ENCODE data around the gene RABL2B. TPM values are rescaled to one million over a fixed set of nuclear protein-coding genes. Genes with fewer than 3 reads are reported as not detected.
"Not testable (repeated sequence)": the region's sequence is repeated elsewhere in the genome, so short reads cannot be mapped to it uniquely, and the experiment has no call there.

RABL2B gene
- total RNA-seq: 21.9 TPM
- long read RNA-seq, partial matches to known transcripts: 3 of 36 reads
- long read RNA-seq, other reads (novel, unspliced or antisense): 23 of 36 reads

DNA sequence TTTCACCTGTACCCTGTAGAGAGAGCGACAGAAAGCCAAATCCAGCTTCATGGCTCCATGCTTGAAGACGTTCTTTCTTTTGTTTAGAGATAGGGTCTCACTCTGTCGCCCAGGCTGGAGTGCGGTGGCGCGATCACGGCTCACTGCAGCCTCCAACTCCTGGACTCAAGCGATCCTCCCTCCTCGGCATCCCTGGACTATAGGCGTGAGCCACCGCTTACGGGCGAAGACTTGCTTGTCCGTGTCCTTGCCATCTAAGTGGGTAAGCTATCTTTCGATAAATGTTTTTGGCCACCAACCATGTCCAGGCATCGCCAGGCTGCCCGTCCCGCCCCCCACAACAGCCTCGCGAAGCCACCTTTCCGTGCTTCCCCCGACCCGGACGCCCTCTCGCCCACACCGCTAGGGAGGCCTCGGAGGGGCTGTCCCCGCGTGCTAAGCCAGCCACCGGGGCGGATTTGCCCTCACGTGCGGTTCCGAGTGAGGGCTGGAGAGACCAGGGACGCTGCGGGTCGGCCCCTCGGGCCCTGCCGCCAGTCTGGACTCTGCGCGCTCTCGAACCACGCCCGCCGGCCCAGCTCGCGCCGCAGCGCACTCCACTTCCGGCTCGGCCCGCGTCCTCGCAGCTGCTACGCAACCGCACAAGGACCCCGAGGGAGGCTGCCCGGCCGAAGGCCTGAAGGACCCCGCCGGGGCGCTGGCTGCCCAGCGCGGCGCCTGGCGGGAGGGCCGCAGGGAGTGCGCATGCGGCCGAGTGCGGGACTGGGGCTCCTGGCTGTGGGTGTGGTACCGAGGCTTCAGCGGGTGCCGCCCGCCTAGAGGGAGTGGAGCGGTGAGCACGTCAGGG lies at the start of gene RABL2B:
Gene RABL2B, minus strand, starts transcription at position 604 of the 847 bp plus-strand sequence. CDS start 1,342 bp downstream, outside the sequence.
- DNase-seq (ENCODE audit: low spot score): peak; percentile 94

DNA sequence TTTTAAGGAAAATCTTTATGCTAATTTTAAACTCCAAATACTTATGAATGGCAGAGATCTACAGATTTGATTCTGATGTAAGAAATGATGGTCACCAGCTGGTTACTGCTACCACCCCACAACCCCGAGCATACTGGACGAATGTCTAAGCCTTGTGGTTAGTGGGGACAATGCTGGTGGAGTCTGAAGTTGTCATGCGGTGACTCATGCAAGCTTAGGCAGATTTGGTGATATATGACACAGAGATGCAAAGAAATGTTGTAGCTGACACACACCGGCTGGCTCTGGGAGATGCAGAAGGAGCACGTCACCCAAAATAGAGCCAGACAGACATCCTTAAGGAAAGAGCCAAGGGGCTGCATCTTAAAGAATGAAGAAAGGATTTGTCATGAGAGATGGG lies 3.5 kb upstream of the RABL2B start:
- DNase-seq (ENCODE audit: low spot score): not testable (repeated sequence)

DNA sequence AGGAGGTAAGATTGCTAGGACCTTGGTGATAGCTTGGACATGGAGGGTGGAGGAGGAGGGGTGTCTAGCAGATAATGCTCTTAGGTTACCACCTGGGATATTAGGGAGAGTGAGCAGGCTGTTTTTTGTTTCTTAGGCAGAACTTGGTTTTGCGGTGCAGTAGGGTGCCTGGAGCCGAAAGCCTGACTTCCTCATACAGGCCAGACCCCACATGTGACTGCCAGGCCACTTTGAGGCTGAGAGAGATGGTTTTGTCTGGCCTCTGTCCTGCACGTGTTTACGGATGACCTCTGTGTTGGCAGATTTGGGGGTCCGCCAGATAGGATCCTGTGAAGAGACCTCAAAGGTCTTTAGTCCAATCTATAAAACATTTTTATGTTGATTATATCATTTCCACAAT lies 1.9 kb upstream of the RABL2B start:
- DNase-seq (ENCODE audit: low spot score): peak; percentile 41

DNA sequence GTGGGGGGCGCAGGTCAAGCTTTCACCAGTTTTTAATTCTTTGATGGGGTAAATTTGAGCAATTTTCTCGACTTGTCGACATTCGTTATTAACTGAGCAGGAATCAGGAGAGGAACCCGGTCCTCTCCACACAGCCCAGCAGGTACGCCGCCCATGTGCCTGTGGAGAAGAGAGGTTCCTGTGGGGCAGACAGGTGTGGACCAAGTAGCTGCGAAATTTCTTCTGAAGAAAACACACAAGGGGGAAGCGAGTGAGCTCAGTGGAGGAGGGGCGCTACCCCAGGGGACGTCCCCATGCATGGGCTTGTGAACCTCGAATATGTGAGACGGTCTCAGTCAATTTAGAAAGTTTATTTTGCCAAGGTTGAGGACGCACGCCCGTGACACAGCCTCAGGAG lies 442 bp upstream of the RABL2B start:
- DNase-seq (ENCODE audit: low spot score): not testable (repeated sequence)

DNA sequence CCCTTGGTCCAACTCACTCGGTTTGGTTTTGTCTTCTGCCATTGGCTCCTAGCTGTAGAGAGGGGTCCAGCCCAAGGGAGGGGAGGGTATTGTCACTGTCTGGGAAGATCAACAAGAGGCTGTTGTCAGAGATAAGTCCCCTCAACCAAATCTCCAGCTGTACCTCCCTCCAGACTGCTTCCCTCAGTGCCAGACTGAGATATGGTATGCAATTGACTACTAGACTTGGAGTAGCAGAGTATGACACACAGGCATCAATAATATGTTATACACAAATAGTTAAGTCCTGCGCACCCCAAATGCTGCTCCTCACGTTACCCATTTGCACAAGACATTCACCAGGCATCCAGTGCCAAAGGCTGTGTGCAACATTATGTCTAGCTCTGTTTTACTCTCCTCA lies 1.2 kb downstream of the RABL2B start:
- DNase-seq (ENCODE audit: low spot score): not testable (repeated sequence)

DNA sequence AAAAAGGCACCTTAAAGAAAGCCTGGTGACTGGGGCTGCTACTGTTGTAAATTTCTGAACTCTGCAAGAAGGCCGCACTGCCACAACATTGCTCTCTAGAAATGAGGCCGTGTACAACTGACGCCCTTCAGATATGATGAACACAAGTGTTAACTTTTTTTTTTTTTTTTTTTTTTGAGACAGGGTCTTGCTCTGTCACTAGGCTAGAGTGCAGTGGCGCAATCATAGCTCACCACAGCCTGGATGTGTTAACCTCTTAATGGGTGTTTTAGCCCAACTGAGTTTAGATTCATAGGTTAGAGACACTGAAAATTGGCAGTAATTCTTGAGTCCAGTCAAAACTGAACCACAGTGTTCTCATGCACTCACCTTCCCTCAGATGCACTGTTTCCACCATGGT lies 3.2 kb downstream of the RABL2B start:
- not testable (repeated sequence) for DNase-seq (ENCODE audit: low spot score)

DNA sequence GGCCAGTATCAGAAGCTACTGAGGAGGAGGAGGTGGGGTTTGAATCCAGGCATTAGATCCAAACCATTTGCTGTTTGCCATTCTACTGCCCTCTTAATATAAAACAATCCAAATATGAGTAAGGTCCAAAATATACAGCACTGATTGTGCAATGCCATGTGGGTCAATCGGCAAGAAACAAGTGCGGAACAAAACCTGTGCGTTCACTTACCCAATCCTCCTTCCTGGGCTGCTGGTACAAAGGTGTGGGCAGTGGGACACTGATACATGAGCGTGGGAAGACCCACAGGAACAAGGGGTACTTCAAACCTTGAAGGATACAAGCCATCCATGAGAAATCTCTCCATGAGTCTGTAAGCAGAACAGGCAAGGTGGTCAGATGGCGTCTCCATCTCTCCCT lies 5.8 kb downstream of the RABL2B start:
- DNase-seq (ENCODE audit: low spot score): peak; percentile 47

DNA sequence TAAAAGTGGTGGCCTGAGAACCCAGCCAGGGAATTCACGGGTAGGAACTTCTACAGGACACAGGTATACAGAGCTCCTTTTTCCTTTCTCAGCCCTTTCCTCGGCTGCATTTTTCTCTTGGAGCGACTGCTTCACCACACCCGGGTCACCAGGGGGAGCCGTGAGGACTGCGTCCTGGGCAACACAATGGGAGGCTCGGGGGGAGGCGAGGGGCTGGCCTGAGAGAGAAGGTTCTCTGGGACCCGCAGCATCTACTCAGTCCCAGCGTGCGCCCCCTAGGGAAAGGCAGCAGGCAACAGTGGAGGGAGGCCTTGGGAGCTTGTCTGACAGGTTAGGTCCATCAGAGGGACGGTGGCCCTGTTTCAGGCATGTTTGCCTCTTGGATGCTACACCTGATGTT lies 8.3 kb downstream of the RABL2B start:
- peak; percentile 78 for DNase-seq (ENCODE audit: low spot score)

DNA sequence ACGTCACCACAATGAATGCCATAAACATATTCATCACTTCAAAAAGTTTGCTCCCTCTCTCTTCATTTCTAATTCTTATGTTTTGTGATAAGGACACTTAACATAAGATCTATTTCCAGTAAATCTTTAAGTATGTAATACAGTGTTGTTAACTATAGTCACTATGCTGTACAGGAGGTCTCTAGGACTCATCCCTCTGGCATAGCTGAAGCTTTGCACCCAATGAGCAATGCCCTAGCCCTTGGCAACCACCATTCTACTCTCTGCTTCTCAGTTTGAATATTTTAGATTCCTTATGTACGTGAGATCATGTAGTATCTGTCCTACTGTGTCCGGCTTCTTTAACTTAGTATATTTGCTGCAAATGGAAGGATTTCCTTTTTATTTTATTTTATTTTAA lies 19.1 kb downstream of the RABL2B start:
- DNase-seq (ENCODE audit: low spot score): not testable (repeated sequence)

DNA sequence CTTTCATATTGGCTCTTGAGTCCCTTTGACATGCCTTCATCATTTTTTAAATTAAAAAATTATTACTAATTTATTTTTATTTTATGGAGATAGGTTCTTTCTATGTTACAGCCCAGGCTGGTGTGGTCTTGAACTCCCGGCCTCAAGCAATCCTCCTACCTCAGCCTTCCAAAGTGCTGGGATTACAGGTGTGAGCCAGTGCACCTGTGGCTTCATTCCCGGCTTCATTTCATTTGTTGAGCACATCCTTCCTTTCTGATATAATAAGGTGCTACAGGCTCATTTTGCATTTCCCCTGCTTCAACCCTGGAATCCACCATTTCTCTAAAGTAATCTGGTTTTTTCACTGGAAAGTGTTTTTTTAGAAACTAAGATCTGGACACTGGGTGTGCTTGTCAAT lies 21.6 kb downstream of the RABL2B start:
- not testable (repeated sequence) for DNase-seq (ENCODE audit: low spot score)

DNA sequence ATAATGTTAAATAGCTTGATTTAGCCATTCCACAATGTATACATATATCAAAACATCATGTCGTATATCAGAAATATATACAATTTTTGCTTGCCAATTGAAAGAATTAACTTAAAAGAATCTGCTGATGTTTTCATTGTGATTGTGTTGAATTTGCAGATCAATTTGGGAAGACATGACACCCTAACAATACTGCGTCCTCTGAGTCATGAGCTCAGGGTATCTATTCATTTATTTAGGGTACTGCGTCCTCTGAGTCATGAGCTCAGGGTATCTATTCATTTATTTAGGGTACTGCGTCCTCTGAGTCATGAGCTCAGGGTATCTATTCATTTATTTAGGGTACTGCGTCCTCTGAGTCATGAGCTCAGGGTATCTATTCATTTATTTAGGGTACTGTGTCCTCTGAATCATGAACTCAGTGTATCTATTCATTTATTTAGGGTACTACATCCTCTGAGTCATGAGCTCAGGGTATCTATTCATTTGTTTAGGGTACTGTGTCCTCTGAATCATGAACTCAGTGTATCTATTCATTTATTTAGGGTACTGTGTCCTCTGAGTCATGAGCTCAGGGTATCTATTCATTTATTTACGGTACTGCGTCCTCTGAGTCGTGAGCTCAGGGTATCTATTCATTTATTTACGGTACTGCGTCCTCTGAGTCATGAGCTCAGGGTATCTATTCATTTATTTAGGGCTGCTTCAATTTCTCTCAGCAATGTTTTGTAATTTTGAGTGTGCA lies 23.7 kb downstream of the RABL2B start:
- DNase-seq (ENCODE audit: low spot score): not testable (repeated sequence)

DNA sequence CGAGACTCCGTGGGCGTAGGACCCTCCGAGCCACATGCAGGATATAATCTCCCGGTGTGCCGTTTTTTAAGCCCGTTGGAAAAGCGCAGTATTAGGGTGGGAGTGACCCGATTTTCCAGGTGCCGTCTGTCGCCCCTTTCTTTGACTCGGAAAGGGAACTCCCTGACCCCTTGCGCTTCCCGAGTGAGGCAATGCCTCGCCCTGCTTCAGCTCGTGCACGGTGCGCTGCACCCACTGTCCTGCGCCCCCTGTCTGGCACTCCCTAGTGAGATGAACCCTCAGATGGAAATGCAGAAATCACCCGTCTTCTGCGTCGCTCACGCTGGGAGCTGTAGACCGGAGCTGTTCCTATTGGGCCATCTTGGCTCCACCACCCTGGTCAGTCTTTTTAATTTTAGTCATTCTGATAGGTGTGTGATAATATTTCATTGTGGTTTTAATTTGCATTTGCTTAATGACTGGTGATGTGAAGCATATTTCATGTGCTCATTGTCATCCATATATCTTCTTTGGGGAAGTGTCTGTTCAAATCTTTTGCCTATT lies 26.4 kb downstream of the RABL2B start:
- peak; percentile 64 for DNase-seq (ENCODE audit: low spot score)

DNA sequence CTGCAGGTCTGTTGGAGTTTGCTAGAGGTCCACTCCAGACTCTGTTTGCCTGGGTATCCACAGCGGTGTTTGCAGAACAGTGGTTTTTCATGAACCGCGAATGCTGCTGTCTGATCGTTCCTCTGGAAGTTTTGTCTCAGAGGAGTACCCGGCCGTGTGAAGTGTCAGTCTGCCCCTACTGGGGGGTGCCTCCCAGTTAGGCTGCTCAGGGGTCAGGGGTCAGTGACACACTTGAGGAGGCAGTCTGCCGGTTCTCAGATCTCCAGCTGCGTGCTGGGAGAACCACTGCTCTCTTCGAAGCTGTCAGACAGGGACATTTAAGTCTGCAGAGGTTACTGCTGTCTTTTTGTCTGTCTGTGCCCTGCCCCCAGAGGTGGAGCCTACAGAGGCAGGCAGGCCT lies 27.0 kb downstream of the RABL2B start:
- DNase-seq (ENCODE audit: low spot score): not testable (repeated sequence)

DNA sequence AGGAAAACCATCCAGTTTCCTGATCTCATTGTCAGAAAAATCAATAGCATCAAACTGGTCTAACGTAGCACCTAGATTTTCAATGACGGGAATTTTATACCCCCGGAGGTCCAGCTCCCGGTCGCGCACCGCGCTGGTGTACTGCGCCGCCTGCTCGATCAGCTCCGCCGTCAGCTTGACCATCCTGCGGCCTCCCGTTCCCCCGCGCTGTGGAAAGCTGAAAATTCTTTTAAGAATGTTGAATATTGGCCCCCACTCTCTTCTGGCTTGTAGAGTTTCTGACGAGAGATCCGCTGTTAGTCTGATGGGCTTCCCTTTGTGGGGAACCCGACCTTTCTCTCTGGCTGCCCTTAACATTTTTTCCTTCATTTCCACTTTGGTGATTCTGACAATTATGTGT lies 28.2 kb downstream of the RABL2B start:
- DNase-seq (ENCODE audit: low spot score): peak; percentile 59

DNA sequence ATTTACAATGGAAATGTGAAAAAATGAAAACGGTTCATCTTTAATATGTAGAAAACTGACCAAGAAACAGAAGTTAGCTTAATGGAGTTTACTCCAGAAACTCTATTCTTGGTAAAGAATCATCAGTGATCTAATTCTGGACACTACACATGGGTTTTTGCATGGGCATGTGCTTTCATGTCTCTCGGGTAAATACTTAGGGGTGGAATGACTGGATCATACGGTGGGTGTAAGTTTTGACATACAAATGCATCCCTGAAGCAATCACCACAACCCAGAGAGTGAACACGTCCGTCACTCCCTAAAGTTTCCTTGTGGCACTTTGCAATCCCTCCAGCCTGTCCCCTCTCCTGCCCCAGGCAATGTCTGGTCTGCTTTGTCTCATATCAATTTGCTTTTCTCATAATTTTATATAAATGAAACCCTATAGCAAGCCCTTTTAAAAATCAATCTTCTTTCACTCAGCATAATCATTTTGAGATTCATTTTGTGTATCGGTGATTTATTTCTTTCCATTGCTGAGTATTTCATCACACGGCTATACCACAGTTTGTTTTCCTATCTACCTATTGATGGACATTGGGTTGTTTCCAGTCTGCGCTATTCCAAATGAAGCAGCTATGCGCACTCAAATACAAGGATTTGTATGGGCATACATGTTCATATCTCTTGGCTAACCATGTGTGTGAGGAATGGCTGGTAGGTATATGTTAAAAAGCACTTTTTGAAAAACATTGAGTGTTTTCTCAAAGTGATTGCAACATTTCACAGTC lies 33.9 kb downstream of the RABL2B start:
- not testable (repeated sequence) for DNase-seq (ENCODE audit: low spot score)

DNA sequence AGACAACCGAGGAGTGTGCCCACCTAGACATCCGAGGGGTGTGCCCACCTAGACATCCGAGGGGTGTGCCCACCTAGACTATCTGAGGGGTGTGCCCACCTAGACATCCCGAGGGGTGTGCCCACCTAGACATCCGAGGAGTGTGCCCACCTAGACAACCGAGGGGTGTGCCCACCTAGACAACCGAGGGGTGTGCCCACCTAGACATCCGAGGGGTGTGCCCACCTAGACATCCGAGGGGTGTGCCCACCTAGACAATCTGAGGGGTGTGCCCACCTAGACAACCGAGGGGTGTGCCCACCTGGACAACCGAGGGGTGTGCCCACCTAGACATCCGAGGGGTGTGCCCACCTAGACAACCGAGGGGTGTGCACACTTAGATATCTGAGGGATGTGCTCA lies 34.8 kb downstream of the RABL2B start:
- not testable (repeated sequence) for DNase-seq (ENCODE audit: low spot score)

DNA sequence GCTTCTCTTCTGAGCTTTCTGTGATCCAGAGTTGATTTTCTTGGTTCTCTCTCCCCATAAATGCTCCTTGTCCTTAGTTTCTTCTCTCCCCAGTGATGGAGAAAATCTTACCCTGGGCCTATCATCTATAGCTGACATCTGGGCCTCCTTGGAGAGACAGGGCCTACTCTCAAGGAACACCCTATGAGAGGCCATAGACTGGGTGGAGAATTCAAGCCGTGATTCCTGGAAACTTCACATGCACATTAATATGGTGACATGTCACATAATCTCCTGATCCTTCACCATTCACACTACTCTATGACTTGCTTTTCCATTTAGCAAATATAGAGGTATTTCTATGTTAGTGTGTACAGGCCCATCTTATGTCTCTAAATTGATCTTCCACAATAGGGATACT lies 35.9 kb downstream of the RABL2B start:
- not testable (repeated sequence) for DNase-seq (ENCODE audit: low spot score)

DNA sequence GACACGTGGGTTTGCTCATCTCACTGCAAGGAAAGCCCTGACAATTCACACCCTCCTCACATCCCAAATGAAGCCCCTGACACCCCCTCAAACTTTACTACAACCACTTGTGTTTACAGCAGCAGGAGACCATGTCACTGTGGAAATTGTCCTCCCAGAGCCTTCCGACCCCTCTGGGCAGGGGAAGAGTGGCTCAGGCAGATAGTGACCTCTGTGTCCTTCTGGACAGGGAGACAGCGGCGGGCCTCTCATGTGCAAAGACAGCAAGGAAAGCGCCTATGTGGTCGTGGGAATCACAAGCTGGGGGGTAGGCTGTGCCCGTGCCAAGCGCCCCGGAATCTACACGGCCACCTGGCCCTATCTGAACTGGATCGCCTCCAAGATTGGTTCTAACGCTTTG lies 39.0 kb downstream of the RABL2B start:
- DNase-seq (ENCODE audit: low spot score): not testable (repeated sequence)

DNA sequence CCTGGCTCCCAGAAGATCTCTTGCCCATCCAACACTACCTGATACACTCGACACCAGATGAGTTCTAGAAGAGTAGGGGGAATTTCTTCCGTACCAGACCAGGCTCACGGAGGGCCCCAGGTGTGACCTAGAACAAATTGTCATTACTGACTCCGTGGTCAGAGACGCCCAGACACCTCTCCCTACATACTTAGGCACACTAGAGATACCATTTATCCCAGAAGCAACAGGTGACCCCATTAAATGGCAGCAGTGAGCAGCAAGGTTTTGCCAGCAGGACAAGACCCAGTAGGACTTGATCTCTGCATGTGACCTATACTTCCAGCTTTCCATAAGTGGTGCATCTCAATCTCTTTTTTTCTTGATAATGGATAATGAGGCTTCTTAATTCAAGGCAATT lies 42.7 kb downstream of the RABL2B start:
- DNase-seq (ENCODE audit: low spot score): not testable (repeated sequence)

DNA sequence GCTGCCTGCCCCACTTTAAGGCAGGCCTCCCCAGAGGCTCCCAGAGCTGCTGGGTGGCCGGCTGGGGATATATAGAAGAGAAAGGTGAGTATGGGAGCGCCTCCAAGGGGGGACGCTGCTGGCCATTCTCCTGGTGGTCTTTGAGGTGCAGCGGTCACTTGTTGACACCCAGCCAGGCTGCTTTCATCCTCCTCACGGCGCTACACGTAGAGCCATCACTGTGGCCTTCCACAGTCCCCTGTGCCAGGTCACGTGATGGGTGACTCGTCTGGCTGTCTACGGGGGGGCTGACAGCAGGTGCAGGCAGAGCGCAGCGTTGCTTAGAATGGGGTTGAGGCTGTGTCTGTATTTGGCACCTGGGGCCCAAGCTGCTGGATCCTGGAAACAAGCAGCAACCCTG lies 43.5 kb downstream of the RABL2B start:
- DNase-seq (ENCODE audit: low spot score): peak; percentile 45

DNA sequence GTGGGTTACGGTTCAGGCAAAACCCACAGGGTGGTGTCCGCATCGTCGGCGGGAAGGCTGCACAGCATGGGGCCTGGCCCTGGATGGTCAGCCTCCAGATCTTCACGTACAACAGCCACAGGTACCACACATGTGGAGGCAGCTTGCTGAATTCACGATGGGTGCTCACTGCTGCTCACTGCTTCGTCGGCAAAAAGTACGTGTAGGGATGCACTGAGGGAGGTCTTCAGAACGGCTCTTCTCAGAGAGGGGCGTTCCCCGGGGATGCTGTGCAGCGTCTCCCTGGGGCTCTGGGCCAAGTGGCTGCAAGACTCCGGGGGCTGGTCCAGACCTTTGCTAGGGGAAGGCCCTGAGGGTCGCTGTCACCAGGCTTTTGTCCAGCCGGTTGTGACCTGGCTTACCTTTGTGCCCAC lies 44.2 kb downstream of the RABL2B start:
- peak; percentile 82 for DNase-seq (ENCODE audit: low spot score)

All from mesenteric fat pad (tissue), 1 donor.